ENCODE measurements around the gene NXPE4.

DNA sequence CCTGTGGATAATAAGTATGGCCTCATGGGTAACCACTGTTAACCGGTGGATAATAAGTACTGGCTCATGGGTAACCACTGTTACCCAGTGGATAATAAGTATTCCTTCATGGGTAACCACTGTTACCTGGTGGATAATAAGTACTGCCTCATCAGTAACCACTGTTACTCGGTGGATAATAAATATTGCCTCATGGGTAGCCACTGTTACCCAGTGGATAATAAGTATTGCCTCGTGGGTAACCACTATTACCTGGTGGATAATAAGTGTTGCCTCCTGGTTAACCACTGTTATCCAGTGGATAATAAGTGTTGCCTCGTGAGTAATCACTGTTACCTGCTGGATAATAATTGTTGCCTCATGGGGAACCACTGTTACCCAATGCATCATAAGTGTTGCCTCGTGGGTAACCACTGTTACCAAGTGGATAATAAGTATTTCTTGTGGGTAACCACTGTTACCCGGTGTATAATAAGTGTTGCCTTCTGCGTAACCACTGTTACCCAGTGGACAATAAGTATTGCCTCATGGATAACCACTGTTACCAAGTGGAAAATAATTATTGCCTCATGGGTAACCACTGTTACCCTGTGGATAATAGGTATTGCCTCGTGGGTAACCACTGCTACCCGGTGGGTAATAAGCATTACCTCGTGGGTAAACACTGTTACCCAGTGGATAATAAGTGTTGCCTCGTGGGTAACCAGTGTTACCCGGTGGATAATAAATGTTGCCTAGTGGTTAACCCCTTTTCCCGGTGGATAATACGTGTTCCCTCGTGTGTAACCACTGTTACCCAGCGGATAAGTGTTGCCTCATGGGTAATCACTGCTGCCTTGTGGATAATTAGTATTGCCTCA, 26.6 kb upstream of the NXPE4 start:
- TF ChIP-seq, protein P1, sequence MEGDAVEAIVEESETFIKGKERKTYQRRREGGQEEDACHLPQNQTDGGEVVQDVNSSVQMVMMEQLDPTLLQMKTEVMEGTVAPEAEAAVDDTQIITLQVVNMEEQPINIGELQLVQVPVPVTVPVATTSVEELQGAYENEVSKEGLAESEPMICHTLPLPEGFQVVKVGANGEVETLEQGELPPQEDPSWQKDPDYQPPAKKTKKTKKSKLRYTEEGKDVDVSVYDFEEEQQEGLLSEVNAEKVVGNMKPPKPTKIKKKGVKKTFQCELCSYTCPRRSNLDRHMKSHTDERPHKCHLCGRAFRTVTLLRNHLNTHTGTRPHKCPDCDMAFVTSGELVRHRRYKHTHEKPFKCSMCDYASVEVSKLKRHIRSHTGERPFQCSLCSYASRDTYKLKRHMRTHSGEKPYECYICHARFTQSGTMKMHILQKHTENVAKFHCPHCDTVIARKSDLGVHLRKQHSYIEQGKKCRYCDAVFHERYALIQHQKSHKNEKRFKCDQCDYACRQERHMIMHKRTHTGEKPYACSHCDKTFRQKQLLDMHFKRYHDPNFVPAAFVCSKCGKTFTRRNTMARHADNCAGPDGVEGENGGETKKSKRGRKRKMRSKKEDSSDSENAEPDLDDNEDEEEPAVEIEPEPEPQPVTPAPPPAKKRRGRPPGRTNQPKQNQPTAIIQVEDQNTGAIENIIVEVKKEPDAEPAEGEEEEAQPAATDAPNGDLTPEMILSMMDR (IDR thresholded peaks at IDR 0.05; ENCODE audit: low read depth, low read length, poor library complexity, severe bottlenecking): no peak
- TF ChIP-seq EZH2phosphoT487 (IDR thresholded peaks at IDR 0.05; ENCODE audit: borderline replicate concordance, low read length): no peak
